8988T (cell line): Measurements from ENCODE around the gene LIMS1.
"Not testable (repeated sequence)": the region's sequence is repeated elsewhere in the genome, so short reads cannot be mapped to it uniquely, and the experiment has no call there.

ENCODE experiments used
- DNase-seq: peaks from one replicate; pipeline ENCODE4 v3.0.0; 2011

LIMS1 gene

GRCh38 chr2:108670282-108670681, 136.0 kb downstream of the LIMS1 start:
- not testable (repeated sequence) for DNase-seq

DNA sequence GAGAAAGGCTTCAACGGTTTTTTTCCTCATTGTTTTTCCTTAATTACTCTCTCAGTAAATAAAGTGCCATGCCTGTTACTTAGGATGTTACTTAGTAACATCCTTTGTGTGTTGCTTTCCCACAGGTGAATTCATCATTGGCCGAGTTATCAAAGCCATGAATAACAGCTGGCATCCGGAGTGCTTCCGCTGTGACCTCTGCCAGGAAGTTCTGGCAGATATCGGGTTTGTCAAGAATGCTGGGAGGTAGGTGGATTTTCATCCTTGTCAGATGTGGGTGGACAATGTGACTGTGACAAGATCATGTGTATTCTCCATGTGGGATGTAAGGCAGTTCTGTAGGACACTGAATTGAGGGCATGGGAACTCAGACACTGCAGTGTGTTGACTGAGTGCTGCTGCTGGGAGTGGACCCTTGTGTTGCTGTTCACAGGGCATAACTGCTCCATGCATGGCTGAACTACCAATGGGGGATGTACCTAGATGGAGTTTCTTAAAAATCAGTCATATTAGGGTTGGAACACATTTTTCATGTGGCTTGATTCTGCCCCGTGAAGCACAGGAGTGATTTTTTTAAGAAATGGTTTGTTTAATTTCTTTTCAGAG, 138.0 kb downstream of the LIMS1 start:
- not testable (repeated sequence) for DNase-seq

GRCh38 chr2:108676522-108676921, 142.3 kb downstream of the LIMS1 start:
- not testable (repeated sequence) for DNase-seq

DNA sequence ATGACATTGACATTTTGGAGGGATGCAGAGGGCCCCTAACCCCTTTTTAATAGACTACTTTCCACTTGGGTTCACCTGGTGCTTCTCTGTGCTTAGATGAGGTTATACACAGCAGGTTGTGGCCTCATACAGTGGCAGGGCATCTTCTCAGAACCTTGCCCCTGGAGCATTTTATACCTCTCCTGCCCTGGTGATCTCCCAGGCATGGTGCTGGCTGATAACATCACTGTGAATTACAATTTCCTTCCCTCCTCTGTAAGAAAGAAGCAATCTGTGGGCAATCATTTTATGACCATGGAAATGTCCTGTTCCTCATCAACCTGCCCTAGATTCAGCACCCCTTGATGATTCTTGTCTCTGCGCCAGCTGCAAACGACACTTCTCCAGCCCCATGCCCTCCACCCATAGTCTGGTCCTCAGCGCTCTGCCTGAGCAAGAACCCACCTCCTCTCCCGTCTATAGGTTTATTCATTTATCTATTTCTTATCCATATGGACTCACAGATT, 143.0 kb downstream of the LIMS1 start:
- not testable (repeated sequence) for DNase-seq

DNA sequence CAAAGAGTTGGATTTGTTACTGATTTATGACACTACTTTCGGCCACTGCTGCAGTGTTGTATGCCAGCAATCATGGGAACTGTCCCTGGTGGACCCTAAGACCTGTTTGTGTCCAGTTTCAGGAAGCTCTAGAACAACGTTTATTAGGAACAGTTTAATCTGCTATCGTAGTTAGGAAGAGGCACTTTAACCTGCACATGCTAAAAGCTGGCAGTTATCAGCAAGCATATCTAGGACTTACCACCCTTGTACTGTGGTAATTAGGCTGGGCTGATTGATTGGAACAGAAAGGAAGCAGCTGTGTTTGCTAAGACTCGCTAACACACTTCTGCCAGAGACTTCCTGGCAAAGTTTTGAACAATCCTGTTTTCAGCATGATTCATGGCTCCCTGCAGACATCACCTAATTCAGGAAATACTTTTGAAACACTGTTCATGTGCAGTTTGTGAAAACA, 144.0 kb downstream of the LIMS1 start:
- DNase-seq: not testable (repeated sequence)

DNA sequence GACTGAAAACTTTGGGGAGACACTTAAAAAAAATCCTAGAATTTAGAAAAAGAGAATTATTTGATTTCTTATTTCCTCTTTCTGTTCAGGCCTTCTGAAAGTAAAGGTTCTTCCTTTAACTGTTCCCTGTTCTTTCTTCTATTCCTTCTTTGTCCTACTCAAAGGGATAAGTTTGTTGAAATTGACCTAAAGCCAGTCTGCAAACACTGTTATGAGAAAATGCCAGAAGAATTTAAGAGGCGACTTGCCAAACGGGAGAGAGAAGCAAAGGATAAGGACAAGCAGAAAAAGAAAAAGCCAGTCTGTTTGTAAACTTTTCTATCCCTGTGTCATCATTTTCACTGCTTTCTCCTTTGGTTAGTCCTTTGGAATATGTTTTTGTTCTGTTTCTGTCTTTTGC, 146.5 kb downstream of the LIMS1 start:
- DNase-seq: not testable (repeated sequence)

DNA sequence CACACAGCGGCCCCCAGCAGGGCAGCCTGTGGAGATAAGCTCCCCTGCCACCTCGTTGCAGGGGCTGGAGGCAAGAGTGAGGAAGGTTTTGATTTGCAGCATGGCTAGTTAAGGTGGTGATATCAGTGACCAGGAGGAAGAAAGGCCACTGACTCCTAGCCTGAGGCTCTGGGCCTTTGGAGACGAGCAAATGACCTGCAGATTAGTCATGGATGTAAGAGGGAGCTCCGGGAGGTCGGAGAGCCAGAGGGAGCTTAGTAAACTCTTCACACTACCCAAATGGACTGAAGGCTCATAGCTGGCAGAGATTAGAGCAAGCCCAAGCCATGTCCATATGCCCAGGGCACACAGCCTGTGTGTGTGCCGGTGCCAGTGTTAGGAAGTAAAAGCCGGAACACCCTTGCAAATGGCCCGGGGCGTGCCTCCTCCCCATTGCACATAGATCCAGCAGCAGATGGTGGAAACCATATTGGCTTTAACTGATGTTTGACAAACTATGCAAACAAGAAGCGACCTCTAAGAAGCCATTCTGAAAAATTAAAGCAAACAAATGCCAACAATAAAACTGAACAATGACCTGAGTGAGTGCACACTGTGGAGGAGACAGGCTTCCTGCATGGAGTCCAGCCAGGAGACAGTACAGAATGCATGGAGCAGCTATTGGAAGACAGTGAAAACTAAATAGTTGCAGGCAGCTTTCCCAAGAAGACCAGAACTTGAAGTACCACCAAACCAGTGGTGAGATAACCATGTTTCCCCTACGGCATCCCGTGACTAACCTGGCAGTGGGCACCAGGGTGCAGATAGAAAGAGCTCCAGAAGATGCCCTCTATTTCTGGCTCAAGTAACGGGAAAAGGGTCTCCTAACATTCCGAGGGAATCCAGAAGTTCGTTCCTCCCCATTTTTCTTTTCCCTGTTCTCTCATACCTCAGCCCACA, 154.8 kb downstream of the LIMS1 start:
- not testable (repeated sequence) for DNase-seq

GRCh38 chr2:108690001-108690400, 155.7 kb downstream of the LIMS1 start:
- not testable (repeated sequence) for DNase-seq

GRCh38 chr2:108691447-108691846, 157.2 kb downstream of the LIMS1 start:
- DNase-seq: no peak

GRCh38 chr2:108701208-108701607, 166.9 kb downstream of the LIMS1 start:
- no peak for DNase-seq

- no peak for DNase-seq
These were observed 167.5 kb downstream of the LIMS1 start for GRCh38 chr2:108701806-108702205.

- no peak for DNase-seq
These were observed 170.6 kb downstream of the LIMS1 start for GRCh38 chr2:108704871-108705270.

DNA sequence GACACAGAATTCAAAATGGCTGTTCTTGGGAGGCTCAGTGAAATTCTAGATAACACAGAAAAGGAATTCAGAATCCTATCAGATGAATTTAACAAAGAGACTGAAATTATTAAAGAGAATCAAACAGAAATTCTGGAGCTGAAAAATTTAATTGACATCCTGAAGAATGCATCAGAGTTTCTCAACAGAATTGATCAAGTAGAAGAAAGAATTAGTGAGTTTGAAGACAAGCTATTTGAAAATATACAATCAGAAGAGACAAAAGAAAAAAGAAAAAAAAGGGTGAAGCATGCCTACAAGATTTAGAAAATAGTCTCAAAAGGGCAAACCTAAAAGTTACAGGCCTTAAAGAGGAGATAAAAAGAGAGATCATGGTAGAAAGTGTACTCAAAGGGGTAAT, 173.0 kb downstream of the LIMS1 start:
- no peak for DNase-seq

GRCh38 chr2:108716971-108717370, 182.7 kb downstream of the LIMS1 start:
- DNase-seq: not testable (repeated sequence)

DNA sequence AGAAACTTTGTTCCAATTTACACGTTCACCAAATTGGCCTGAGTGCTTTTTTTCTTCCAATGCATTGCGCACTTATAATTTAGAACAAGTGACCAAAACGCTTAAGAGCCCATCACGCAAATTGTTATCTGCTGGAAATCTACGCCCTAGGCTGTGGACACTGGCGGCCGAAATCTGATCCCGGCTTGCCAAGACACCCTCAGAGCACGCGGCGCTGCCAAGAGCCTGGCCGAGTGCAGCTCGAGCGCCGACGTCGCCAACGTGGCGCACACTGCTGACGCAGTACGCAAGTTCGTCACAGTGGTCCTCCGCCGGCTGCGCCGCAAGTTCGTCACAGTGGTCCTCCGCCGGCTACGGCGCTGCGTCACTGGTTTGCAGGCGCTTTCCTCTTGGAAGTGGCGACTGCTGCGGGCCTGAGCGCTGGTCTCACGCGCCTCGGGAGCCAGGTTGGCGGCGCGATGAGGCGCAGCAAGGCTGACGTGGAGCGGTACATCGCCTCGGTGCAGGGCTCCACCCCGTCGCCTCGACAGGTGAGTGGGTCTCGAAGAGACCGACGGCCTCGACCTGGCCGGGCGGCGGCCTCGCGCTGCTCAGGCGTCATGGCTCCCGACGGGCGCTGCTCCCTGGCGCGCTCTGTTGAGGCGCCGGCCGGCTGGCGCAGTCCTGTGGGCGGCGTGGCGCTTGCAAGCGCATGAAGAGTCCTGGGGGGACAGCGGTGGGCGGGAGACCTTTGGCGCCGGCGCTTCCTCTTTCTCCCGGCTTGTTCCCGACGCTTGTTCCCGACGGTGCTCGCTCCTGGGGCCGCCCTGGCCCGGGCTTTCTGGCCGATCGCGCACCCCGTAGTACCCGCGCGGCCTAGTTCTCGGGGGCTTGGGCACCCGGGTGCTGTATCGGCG, 185.1 kb downstream of the LIMS1 start, which contains the start of gene RANBP2:
Gene RANBP2, plus strand, starts transcription at position 334 of the 896 bp plus-strand sequence. Its CDS starts 125 bp downstream, at position 459.
- DNase-seq: peak; percentile 63

- DNase-seq: not testable (repeated sequence)
These were observed 191.8 kb downstream of the LIMS1 start for GRCh38 chr2:108726048-108726447.

DNA sequence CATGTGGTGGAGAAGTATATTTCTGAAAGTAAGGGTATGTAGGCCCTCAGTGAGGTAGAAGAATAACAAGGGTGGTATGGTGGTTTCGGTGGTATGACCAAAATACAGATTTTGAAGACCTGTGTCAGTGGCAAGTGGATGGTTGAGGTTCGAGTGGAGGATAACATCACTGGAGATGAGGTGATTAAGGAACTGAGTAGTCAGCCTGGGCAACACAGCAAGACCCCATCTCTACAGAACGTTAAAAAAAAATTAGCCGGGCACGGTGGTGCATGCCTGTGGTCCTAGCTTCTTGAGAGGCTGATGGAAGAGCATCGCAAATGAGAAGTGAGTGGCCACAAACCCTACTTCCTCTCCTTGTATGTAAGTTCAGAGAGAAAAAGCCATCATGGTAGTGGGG, 200.4 kb downstream of the LIMS1 start:
- not testable (repeated sequence) for DNase-seq
